OCI-LY7 (cell line): ENCODE measurements around the gene PTH2R.

Experiments used
- CTCF ChIP-seq: fragments of 200-600 bp; sonication (generic); conservative IDR thresholded peaks from 2 replicates; pipeline ENCODE4 v1.5.1; 2014; ENCODE audit warnings: mild to moderate bottlenecking, antibody characterized with exemption, low read length, moderate library complexity, mixed read lengths
- EZH2phosphoT487 ChIP-seq: fragments of 200-600 bp; sonication (generic); IDR thresholded peaks from 2 replicates; pipeline ENCODE4 v1.6.1; 2018; ENCODE audit warnings: low read depth, borderline replicate concordance, mild to moderate bottlenecking, mixed run types, antibody characterized with exemption, low read length, moderate library complexity, mixed read lengths

GRCh38 chr2:208359632-208359986 lies 47.0 kb upstream of the PTH2R start:
- TF ChIP-seq CTCF (no peak), EZH2phosphoT487 (no peak)
